Memory B cell (primary cell): ENCODE measurements around the gene TCERG1L.
"Not testable (repeated sequence)": the region's sequence is repeated elsewhere in the genome, so short reads cannot be mapped to it uniquely, and the experiment has no call there.

Experiments used
- ATAC-seq: fragments of 150-1000 bp; cut with Tn5 transposase; 2 replicates; pipeline ENCODE4 v1.10.0; 2021; ENCODE audit warnings: low read depth, mild to moderate bottlenecking, moderate library complexity
- DNase-seq, 2 donors: peaks; one replicate each; pipeline ENCODE4 v3.0.0; 2022; ENCODE audit warnings: low spot score in 2 of 2
- H3K27ac Mint-ChIP-seq: one replicate; pipeline ENCODE4 v1.8.0; 2022; ENCODE audit warnings: mild to moderate bottlenecking, moderate library complexity, mixed read lengths
- H3K27me3 Mint-ChIP-seq: one replicate; pipeline ENCODE4 v1.8.0; 2022; ENCODE audit warnings: mixed read lengths
- H3K36me3 Mint-ChIP-seq: one replicate; pipeline ENCODE4 v1.8.0; 2022; ENCODE audit warnings: mild to moderate bottlenecking, mixed read lengths
- H3K4me1 Mint-ChIP-seq: one replicate; pipeline ENCODE4 v1.8.0; 2022; ENCODE audit warnings: mixed read lengths
- H3K4me3 Mint-ChIP-seq: one replicate; pipeline ENCODE4 v1.8.0; 2022; ENCODE audit warnings: mild to moderate bottlenecking, moderate library complexity, mixed read lengths
- H3K9me3 Mint-ChIP-seq: one replicate; pipeline ENCODE4 v1.8.0; 2022; ENCODE audit warnings: mixed read lengths

The TCERG1L gene

GRCh38 chr10:131142517-131143380 lies 168.8 kb downstream of the TCERG1L start:
- Mint-ChIP-seq H3K36me3 (no peaks in the 10 kb centered on the region), H3K4me3 (no peak overlapping the region), H3K4me1 (no peaks in the 10 kb centered on the region), H3K27me3 (no peaks in the 10 kb centered on the region), H3K9me3 (peaks cover 1% of the 10 kb centered on the region), H3K27ac (no peak overlapping the region)
- no peak for DNase-seq
- ATAC-seq = no peak

- ATAC-seq = no peak
- Mint-ChIP-seq H3K4me1 (no peaks in the 10 kb centered on the region), H3K36me3 (no peaks in the 10 kb centered on the region), H3K4me3 (no peak overlapping the region), H3K27me3 (no peaks in the 10 kb centered on the region), H3K9me3 (peaks cover 1% of the 10 kb centered on the region), H3K27ac (no peak overlapping the region)
- no peak for DNase-seq
These were observed 169.6 kb downstream of the TCERG1L start for GRCh38 chr10:131141645-131142516.

GRCh38 chr10:131141207-131141606 lies 170.3 kb downstream of the TCERG1L start:
- no peaks in the 10 kb centered on the region for H3K36me3 Mint-ChIP-seq
- ATAC-seq = no peak
- H3K4me3 Mint-ChIP-seq = no peak overlapping the region

GRCh38 chr10:131140606-131141005 lies 170.9 kb downstream of the TCERG1L start:
- Mint-ChIP-seq H3K27me3 (no peaks in the 10 kb centered on the region), H3K27ac (no peak overlapping the region), H3K4me3 (no peak overlapping the region), H3K4me1 (no peaks in the 10 kb centered on the region), H3K36me3 (no peaks in the 10 kb centered on the region), H3K9me3 (no peaks in the 10 kb centered on the region)
- DNase-seq (no peak), ATAC-seq (no peak)

More at GRCh38 chr10:131141207-131141606, 170.3 kb downstream of the TCERG1L start:
- no peak for DNase-seq
- Mint-ChIP-seq H3K9me3 (no peaks in the 10 kb centered on the region), H3K4me1 (no peaks in the 10 kb centered on the region), H3K27ac (no peak overlapping the region), H3K27me3 (no peaks in the 10 kb centered on the region)

DNA sequence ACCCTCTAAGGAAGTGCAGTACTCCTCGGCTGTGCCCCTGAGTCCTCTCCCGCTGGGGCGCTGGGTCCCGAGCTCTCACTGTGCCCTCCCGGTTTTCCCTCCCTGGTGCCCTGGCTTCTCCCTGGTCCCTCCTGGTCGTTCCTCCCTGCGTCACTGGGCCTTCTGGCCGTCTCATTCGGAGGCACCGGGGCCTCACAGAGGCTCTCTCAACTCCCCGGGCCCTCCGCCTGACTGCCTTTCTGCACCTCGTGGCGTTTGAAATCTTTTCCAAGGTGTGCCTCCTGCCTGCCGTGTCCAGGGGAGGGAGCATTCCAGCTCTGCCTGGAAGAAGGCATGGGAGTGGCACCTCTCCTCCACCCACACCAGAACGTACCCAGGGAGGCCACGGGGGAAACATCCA lies 174.3 kb downstream of the TCERG1L start:
- ATAC-seq = no peak
- Mint-ChIP-seq H3K4me3 (no peak overlapping the region), H3K4me1 (no peaks in the 10 kb centered on the region), H3K9me3 (no peaks in the 10 kb centered on the region), H3K27me3 (no peaks in the 10 kb centered on the region), H3K36me3 (no peaks in the 10 kb centered on the region), H3K27ac (no peak overlapping the region)
- no peak for DNase-seq

DNA sequence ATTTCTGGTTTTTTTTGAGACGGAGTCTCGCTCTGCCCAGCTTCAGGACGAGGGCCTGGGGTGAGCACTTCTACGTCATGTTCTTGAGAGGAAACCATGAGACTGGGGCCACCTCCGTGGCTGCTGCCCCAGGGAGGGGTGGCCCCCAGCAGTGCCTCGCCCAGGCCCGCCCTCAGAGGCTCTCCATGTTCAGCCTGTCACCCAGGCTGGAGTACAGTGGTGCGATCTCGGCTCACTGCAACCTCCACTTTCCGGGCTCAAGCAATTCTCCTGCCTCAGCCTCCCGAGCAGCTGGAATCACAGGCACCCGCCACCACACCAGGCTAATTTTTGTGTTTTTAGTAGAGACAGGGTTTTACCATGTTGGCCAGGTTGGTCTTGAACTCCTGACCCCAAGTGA lies 175.2 kb downstream of the TCERG1L start:
- not testable (repeated sequence) for ATAC-seq, H3K27me3 Mint-ChIP-seq, H3K4me3 Mint-ChIP-seq, H3K36me3 Mint-ChIP-seq, DNase-seq, H3K4me1 Mint-ChIP-seq, H3K27ac Mint-ChIP-seq, H3K9me3 Mint-ChIP-seq

DNA sequence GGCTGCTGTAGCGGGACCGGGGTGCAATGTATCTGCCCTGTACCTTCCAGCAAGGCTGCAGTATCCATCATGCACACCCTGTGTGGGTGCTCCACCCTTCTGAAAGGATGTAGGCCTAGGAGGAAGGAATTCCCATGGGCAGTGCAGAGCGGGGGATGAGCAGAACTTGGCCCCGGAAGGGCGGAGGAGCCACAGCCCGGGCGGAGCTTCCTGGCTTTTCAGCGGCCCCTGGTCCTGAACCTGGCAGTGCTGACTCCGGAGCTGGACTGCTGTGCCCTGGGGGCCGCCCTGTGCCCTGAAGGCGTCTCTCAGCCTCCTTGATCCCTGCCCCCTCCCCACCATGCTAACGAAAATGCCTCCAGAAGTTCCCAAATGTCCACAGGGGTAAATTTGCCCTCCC lies 175.8 kb downstream of the TCERG1L start:
- H3K27ac Mint-ChIP-seq = no peak overlapping the region

DNA sequence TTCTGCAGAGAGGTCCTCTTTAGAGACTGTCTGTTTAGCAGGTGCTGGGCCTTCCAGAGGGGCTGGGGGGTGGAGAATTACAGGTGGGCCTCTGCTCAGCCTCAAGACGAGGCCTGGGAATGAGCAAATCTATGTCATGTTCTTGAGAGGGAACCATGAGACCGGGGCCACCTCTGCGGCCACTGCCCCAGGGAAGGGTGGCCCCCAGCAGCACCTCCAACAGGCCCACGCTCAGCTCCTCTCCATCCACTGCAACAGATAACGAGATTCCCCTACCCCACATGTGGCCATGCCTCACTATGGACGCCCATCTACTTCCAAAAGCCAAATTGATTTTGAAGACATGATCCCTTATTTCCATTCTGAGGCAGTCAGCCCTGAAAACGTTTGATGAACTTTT lies 176.9 kb downstream of the TCERG1L start:
- Mint-ChIP-seq H3K9me3 (peaks cover 1% of the 10 kb centered on the region), H3K4me1 (no peaks in the 10 kb centered on the region), H3K27ac (no peak overlapping the region), H3K27me3 (peaks cover under 1% of the 10 kb centered on the region), H3K36me3 (no peaks in the 10 kb centered on the region), H3K4me3 (no peak overlapping the region)
- DNase-seq (no peak), ATAC-seq (no peak)

More for the DNA sequence above, 175.8 kb downstream of the TCERG1L start:
- no peak for ATAC-seq
- H3K36me3 Mint-ChIP-seq = no peaks in the 10 kb centered on the region
- DNase-seq = no peak
- no peaks in the 10 kb centered on the region for H3K4me1 Mint-ChIP-seq
- no peaks in the 10 kb centered on the region for H3K27me3 Mint-ChIP-seq
- peaks cover 1% of the 10 kb centered on the region for H3K9me3 Mint-ChIP-seq
- no peak overlapping the region for H3K4me3 Mint-ChIP-seq

DNA sequence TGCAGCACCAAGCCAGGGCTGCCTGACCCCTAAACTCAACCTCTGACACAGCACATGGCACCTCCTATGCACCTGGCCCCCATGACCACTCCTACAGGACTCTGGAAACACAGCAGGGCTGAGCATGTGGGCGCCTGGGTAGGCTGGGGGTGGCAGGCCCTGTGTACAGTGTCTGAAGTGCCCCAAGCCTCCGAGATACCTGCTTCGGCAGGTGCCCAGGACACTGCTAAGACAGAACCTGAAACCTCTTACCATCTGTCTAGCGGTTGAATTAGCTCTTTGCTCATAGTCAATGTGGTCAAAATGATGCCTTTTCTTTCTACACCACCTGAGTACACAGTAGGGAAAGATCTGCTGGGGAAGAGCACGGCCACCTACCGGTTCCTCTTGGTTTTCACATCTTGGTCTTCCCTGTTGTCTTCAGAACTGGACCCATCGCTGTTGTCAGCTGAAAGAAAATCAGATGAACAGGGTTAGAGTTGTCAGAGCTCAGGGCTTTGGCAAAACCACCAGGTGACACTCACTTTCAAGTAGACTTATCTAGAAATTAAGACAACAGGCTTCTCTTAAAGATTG lies 177.4 kb downstream of the TCERG1L start:
- peaks cover 2% of the 10 kb centered on the region for H3K27me3 Mint-ChIP-seq

DNA sequence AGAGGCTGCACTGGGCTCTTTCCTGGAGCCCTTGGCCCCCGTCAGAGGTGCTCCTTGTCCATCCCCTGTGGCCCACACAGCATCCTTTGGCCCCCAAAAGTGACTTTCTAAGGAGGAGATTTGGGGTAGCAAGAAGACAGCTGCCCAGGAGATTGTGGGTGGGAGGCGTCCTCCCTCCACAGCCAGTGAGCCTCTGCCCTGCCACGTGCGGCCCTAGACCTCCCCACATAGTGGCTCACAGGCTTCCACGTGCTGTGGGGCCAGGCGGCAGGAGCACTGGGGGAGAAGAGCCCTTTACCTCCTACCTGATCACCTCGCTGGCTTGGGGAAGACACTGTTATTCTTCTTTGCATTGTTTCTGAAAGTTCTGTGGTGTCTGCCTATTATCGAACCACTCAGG lies 178.8 kb downstream of the TCERG1L start:
- peaks cover 2% of the 10 kb centered on the region for H3K27me3 Mint-ChIP-seq

More for the DNA sequence above, 177.4 kb downstream of the TCERG1L start:
- H3K36me3 Mint-ChIP-seq = no peaks in the 10 kb centered on the region
- ATAC-seq = no peak
- no peak overlapping the region for H3K4me3 Mint-ChIP-seq
- DNase-seq = no peak
- peaks cover 1% of the 10 kb centered on the region for H3K9me3 Mint-ChIP-seq
- H3K4me1 Mint-ChIP-seq = no peaks in the 10 kb centered on the region
- no peak overlapping the region for H3K27ac Mint-ChIP-seq

DNA sequence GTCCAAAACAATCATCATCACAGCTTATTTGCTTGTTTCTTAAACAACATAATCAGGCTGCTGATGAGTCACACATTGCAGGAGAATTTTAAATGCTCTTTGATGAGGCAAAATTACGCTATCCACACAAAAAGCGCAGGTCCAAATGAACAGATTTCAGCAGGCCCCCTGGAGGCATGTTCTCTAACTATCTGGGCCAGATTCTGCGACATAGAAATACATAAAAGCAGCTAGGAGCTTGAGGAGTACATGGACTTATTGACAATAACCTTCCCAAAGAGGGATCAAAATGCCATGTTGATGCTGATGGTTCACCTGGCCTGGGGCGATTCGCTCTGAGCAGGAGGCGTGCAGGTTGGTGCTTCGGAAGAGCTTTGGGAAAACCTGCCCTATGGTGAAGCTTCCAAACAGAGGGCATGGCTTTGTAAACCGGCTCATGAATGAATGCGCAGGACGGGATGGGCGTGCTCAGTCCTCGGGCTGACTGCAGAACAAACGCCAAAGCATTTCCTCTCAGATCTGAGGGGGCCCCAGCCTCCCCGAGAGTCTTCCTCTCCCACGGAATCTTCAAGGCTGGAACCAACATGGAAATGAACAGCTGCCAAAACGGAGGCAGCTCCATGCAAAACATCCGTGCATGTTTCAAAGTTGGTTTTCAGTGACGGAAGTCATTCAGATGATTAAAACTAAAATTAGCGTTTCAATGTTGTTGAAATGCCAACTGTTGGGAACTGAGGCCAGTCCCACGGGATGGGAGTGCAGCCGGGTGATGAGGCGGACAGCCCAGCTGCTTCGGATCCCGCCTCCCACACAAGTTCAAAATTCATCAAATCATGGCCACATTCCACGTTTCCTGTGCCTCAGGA lies 179.6 kb downstream of the TCERG1L start:
- Mint-ChIP-seq H3K36me3 (no peaks in the 10 kb centered on the region), H3K4me3 (no peak overlapping the region), H3K9me3 (peaks cover 1% of the 10 kb centered on the region), H3K27ac (no peak overlapping the region), H3K4me1 (no peaks in the 10 kb centered on the region), H3K27me3 (peaks cover 2% of the 10 kb centered on the region)
- no peak for ATAC-seq
- no peak for DNase-seq

More for the DNA sequence above, 178.8 kb downstream of the TCERG1L start:
- Mint-ChIP-seq H3K27ac (no peak overlapping the region), H3K9me3 (peaks cover 1% of the 10 kb centered on the region), H3K4me3 (no peak overlapping the region), H3K4me1 (no peaks in the 10 kb centered on the region), H3K36me3 (no peaks in the 10 kb centered on the region)
- no peak for DNase-seq
- no peak for ATAC-seq

GRCh38 chr10:131130025-131130424 lies 181.5 kb downstream of the TCERG1L start:
- no peak for DNase-seq
- H3K27me3 Mint-ChIP-seq = peaks cover 4% of the 10 kb centered on the region
- peaks cover 1% of the 10 kb centered on the region for H3K9me3 Mint-ChIP-seq
- no peak overlapping the region for H3K4me3 Mint-ChIP-seq
- H3K36me3 Mint-ChIP-seq = no peaks in the 10 kb centered on the region
- no peak for ATAC-seq
- H3K27ac Mint-ChIP-seq = no peak overlapping the region
- no peaks in the 10 kb centered on the region for H3K4me1 Mint-ChIP-seq

DNA sequence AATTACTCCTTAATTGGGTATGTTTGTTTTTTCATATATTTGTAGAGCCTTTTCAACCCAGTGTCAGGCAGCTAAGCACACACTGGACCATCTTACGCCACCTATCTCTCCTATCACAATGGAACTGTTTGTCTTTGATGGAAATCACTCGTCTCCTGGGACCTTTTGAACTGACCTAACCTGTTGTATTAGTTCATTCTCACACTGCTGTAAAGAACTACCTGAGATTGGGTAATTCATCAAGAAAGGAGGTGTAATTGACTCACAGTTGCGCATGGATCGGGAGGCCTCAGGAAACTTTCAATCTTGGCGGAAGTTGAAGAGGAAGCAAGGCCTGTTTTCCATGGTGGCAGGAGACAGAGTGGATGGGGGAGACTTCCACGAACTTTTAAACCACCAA lies 182.0 kb downstream of the TCERG1L start:
- H3K4me1 Mint-ChIP-seq = no peaks in the 10 kb centered on the region
- H3K9me3 Mint-ChIP-seq = peaks cover 1% of the 10 kb centered on the region
- no peak overlapping the region for H3K4me3 Mint-ChIP-seq
- H3K27me3 Mint-ChIP-seq = peaks cover 6% of the 10 kb centered on the region
- H3K27ac Mint-ChIP-seq = no peak overlapping the region
- ATAC-seq = no peak
- H3K36me3 Mint-ChIP-seq = no peaks in the 10 kb centered on the region
- no peak for DNase-seq
